NK-92 (cell line): Measurements from ENCODE around the gene SNX30.
A peak's percentile ranks its signal among the peaks of the same experiment; 100 is the strongest.
"Not testable (repeated sequence)": the region's sequence is repeated elsewhere in the genome, so short reads cannot be mapped to it uniquely, and the experiment has no call there.

Experiments
- DNase-seq: peaks from one replicate; lab custom pipeline; 2025; ENCODE audit not compliant: unreplicated experiment; lab: John Stamatoyannopoulos, UW

SNX30 gene, protein sequence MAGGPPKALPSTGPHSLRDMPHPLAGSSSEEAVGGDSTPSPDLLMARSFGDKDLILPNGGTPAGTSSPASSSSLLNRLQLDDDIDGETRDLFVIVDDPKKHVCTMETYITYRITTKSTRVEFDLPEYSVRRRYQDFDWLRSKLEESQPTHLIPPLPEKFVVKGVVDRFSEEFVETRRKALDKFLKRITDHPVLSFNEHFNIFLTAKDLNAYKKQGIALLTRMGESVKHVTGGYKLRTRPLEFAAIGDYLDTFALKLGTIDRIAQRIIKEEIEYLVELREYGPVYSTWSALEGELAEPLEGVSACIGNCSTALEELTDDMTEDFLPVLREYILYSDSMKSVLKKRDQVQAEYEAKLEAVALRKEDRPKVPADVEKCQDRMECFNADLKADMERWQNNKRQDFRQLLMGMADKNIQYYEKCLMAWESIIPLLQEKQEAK

GRCh38 chr9:112750016-112750763, at the start of gene SNX30:
TSS of gene SNX30 (plus strand) at chr9:112750760. CDS start at chr9:112751002, 242 bp downstream.
- DNase-seq: no peak

- DNase-seq: no peak
Observed at GRCh38 chr9:112703304-112703703, 47.3 kb upstream of the SNX30 start.

GRCh38 chr9:112705768-112706427, 44.7 kb upstream of the SNX30 start:
- DNase-seq: no peak

DNA sequence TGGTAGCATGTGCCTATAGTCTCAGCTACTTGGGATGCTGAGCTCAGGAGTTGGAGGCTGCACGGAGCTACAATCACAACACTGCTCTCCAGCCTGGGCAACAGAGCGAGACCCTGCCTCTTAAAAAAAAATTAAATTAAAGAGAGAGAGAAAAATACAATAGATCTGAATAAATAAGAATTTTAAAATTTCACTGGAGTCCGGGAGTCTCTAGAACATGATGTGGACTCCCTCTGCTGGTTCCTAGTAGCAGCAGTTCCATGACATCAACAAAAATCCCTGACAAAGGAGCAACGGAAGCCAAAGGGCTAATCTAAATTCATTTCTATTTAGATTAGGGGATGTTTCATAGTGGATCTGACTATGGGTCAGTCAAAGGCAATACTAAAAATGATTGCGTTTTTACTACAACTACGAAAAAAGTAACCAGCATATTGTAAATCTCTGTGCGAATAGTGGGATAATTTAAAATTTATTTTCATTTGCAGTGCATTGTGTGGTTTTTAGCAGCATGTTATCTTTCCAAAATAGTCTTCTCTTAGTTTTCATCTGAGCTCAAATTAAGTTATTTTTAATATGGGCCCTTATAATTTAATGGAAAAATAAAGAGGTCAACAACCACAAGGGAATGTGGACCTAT, 39.4 kb upstream of the SNX30 start:
- DNase-seq: no peak

GRCh38 chr9:112712678-112713077, 37.9 kb upstream of the SNX30 start:
- no peak for DNase-seq

GRCh38 chr9:112717661-112718331, 32.8 kb upstream of the SNX30 start, which contains the start of gene INIP:
TSS of gene INIP (minus strand) at chr9:112718117. CDS start at chr9:112716485, 1,632 bp downstream.
- peak; percentile 87 for DNase-seq

DNA sequence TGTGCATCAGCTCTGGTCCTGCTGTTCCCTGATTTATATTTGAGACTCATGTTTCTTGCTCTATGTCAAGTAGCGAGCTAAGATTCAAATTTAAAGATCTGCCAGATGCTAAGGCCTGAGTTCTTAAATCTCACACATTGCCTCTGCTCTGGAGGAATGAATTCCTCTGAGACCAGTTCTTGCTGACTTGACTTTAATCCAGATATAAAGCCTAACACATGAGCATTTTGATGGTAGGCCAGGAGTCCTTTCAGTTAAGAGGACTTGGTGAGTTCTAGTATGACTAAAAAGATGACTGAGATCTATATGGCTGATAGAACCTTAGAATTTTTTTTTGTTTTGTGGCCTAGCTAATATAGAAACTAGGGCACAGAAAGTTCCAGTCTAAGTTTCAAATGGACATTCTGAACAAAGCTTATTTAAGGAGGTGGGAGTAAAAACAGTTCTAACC, 31.3 kb upstream of the SNX30 start:
- DNase-seq: no peak

- DNase-seq: no peak
Observed at GRCh38 chr9:112719696-112720095, 30.9 kb upstream of the SNX30 start.

DNA sequence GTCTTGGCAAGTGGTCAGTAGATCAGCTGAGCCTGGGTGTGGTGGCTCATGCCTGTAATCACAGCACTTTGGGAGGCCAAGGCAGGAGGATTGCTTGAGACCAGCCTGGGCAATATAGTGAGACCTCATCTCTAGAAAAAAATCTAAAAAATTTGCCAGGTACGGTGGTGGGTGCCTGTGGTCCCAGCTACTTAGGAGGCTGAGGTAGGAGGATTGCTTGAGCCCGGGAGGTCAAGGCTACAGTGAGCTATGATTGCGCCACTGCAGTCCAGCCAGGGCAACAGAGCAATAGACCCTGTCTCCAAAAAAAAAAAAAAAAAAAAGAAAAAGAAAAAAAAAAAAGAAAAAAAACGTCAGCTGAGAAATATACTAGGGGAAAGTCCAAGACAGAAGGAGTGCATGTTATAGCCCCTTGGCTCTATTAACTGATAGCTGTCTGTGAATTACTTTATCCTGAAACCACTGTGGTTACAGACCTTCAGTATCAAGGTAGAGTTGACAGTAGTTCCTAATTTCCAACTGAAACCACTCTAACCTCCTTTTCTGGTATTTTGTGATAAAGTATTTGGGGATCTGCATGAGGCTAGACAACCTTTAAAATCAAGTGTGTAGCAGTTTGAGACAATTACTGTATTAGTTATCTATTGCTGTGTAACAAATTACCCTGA, 30.3 kb upstream of the SNX30 start:
- no peak for DNase-seq

DNA sequence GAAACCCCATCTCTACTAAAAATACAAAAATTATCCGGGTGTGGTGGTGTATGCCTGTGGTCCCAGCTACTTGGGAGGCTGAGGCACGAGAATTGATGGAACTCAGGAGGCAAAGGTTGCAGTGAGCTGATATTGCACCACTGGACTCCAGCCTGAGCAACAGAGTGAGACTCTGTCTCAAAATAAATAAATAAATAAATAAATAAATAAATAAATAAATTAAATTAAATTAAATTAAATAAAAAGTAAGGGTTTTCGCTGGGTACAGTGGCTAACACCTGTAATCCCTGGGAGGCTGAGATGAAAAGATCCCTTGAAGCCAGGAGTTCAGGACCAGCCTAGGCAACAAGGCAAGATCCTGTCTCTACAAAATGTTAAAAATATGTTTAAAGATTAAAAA, 27.8 kb upstream of the SNX30 start:
- not testable (repeated sequence) for DNase-seq

- no peak for DNase-seq
Observed at GRCh38 chr9:112725961-112726360, 24.6 kb upstream of the SNX30 start.

- DNase-seq: no peak
Observed at GRCh38 chr9:112726428-112726827, 24.1 kb upstream of the SNX30 start.

DNA sequence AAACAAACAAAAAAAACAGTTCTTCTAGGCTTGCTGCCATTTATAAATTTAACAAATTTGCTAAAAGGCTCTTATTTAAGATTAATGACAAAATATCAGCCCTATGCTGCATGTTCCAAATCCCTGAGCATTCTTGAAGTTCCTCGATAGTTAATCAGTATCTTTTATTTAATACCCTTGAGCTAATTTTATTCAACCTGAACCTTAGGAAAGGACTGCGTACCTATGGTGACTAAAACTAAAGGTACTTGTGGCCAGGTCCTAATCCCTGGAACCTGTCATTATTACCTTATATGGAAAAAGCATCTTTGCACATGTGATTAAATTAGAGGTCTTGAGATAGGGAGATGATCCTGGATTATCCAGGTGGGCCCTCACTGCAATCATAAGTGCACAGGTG, 22.2 kb upstream of the SNX30 start:
- DNase-seq: no peak

- DNase-seq: no peak
Observed at GRCh38 chr9:112731971-112732370, 18.6 kb upstream of the SNX30 start.

GRCh38 chr9:112734892-112735291, 15.7 kb upstream of the SNX30 start:
- DNase-seq: no peak

DNA sequence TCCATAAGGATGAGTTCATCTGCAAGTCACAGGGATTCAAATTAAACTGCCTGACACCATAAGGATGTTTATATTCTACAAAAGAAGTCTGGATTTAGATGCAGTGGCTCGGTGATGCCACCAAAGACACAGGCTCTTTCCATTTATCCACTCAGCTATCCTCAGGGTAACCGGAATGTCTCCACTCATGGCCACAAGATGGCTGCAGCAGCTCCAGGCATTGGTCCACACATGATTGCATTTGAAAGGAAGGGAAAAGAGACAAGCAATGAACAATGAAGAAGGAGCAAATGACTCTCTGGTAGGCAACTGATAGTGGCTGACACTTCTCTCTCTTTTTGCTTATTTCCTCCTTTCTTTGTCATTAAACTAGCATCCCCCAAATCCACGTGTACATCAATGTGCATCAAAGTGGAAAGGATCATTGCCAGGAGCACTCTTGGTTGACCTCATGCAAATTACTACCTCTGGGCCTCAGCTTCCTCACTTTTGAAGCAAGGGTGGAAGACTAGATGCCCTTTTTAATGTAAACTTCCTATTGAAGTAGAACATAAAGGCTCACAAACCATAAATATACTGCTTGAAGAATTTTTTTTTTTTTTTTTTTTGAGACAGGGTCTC, 7.2 kb upstream of the SNX30 start:
- no peak for DNase-seq

DNA sequence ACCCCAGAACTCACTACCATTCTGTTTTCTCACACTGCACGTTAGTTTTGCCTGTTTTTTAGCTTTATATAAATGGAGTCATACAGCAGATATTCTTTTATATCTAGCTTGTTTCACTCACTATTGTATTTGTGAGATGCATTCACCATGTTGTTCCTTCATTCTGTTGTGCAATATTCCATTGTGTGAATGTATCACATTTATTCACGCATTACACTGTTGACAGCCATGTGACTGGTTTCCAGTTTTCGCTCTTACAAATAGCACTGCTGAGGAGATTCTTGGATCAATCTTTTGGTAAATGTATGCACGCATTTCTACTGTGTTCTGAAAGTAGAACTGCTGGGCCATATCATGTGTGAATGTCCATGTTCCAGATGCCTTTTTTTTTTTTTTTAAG, 6.4 kb upstream of the SNX30 start:
- DNase-seq: no peak

GRCh38 chr9:112747094-112747493, 3.5 kb upstream of the SNX30 start:
- no peak for DNase-seq

DNA sequence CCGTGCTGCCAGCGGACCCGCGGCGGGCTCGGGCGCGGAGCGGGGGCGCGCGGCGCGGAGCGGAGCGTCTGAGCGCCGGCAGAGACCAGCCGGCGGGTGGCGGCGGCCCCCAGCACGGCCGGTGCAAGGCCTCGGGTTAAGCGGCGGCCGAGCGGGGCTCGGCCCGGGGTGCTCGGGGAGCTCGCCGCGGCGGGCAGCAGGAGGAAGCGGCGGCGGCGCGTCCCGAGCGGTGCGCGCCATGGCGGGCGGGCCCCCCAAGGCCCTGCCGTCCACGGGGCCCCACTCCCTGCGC, 150 bp downstream of the SNX30 start:
- DNase-seq: no peak
